HG03469 (cell line): ENCODE data around the gene NR2F2.

Source experiments
- ATAC-seq: cut with Tn5 transposase; IDR thresholded peaks from one replicate; pipeline ENCODE4 v1.9.1; 2021; ENCODE audit warnings: mild to moderate bottlenecking, moderate library complexity, moderate number of reproducible peaks; ENCODE audit not compliant: unreplicated experiment

NR2F2 gene

GRCh38 chr15:96316953-96317629 is 13.4 kb upstream of the NR2F2 start:
- no peak for ATAC-seq

DNA sequence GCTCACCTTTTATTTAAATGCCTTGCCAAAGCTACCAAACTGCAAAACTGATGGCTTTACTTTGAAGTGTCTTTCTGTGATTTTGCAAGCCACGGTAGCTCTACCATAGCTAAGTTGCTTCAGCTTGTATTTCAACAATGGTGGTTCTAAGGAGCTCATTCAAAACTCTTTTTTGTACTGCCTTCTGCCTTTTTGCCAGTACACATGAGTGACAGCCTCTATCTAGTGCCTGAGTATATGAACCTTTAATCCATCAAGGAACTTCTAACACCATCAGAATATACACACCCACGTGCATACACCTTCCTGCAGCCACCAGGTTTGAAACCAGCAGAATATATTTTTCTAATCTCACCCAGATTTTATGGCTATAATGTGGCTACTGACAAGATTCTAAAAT is 10.4 kb upstream of the NR2F2 start:
- ATAC-seq, result no peak

- no peak for ATAC-seq
These were observed 9.5 kb upstream of the NR2F2 start for GRCh38 chr15:96320703-96321638.

DNA sequence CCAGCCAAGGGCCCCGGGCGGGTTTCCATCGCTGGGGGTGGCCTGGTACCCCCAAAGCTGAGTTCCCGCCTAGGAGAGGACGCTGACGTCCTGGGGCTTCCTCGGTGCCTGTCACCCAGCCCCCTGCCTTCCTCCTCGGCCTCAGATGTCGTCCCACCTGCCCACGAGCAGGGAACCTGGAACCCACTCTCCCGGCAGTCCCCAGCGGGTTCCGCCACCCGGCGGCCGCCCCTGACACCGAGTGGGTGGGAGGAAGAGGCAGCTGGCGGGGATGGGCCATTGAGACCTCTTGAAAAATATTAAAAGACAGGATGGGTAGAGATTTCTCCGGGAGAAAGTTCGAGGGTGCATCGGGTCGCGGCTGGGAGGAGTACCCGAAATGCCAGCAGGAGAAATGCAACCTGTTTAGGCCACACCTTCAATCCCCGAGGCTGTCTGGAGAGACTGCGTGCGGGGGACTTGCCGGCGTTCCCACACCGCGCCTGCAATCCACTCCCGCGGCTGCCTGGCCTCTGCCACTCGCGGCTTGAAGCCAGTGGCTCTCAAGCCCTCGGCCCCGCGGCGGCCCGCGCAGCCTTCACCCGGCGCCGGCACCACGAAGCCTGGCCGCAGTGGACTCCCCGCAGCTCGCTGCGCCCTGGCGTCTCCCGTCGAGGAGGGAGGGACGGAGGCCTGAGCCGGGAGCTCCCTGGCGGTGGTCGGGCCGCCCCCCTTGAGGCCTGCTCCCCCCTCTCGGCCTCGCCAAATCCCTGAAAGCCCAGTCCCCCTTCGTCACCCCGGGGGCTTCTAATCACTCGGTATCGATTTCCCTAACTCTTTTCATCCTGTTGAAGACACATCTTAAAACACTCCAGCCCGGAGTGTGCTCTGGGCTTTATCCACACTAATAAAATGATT is 8.6 kb upstream of the NR2F2 start:
- no peak for ATAC-seq

DNA sequence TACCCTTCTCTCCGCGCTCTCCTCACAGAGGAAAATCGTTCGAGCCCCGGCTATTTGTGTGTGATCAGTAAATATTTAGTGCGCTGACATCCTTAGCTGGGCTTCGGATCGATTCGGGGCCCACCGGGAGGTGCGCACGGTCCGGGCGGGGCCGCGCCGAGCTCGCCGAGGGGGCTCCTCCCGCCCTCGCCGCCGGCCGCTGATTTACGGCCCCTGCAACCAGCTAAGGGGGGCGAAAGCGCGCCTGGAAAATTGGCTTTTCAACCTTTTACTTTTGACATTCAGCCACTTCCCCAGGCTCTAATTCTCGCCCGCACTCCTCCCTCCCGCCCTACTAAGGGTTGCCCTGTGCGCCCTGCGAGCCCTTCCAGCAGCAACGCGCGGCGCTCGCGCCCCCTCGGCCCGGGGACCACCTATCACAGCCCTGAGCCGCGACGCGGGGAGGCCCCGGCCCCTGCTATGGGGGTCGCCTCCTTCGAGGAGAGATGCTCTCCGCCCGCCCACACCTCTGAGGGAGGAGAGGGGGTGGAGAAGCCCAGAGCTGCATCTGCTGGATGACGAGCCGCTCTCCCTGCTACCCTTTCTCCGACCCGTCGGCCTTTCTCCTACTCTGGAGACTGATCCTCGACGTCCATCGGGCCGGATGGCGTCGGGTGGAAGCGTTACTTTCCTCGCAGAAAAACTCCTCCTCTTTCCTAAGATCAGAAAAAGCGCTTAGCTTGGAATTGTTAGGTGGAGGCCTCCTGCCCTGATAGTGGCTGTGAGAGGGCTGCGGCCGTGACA is 7.8 kb upstream of the NR2F2 start:
- no peak for ATAC-seq

GRCh38 chr15:96323319-96324145 is 7.0 kb upstream of the NR2F2 start:
- no peak for ATAC-seq

GRCh38 chr15:96324192-96324895 is 6.2 kb upstream of the NR2F2 start:
- no peak for ATAC-seq

DNA sequence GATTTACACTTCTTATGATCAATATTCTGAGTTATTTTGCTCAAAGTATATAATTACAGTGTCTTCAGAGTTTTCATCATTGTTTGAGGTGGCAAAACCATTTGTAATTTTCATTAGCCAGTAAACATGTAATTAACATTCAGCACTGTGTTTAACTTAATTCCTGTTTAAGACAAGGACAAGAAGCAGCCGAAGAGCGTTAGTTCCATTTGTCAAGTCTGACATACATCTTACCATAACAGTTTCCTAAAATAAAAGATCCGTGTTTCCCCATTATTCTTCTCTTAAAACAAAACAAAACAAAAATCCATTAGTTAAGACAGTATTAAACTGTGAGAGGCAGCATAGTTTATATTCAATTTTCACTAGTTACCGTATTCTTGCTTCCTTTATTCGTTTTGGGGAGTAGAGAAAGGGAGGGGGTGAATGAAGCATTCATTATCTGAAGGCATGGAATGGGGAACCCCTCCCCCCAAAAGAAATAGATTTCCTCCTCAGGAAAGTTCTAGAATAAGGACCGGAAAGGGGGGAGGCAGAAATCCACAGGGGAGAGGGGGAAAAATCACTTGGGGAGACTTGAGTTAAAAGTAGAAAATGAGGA is 5.5 kb upstream of the NR2F2 start:
- ATAC-seq, result no peak

DNA sequence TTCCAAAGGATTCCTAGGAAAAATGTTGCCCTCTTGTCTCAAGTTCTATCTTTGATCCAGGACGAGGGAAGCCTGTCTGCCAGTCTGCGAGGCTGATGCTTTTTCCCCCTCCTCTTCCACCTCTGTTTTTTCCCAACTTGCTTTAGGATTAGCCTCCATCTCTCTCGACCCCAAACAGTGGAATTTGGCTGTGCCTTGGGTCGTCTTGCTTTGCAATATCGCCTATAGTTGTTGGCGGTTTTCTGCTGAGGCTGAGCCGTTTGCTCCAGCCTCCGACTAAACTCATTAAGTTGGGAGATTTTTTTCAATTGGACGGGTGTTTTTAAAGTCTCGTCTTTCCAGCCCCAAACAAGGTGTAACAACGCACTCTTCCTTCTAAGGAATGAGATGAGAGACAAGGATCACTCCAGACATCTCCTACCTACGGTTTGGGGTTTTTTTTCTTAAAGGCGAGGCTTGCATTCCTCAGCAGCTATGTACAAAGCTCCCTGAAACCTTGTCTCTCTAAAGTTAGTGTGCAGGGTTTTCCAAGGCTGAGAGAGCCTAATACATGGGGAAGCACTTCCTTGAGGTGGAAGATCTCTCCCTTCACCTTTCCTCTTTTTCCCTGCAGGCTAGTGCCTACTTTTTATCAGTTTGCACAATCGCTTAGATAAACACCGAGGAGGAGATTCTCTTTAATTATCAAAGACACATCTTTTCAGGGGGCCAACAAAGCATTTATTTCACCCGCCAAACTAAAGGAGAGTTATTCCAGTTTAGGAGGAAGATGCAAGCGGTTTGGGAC is 4.8 kb upstream of the NR2F2 start:
- no peak for ATAC-seq

- no peak for ATAC-seq
These were observed 4.0 kb upstream of the NR2F2 start for GRCh38 chr15:96326328-96327154.

DNA sequence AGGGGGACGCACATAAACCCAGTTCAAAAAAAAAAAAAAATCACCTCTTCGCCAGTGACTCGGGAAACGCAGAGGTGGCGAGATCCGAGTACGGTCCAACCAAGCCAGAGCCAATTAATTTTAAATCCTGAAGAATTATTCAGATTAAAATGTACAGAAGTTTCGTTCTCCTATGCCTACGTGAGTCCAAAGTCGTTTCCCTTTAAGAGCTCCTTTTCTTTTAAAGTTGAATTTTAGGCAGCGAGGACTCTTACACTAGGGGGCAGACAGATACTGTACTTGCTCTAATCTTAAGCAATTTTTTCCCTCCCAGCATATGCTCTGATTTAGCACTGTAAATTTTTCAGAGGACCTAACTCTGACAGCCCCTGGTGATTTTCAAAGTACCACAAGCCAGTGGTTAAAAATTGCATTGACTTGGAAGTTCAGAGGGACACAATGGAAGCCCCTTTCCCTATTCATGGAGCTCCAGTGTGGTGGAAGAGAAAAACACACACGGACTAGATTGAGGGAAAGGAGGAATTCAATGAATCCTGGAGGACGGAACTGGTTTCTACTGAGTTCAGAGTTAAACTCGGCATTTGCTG is 3.3 kb upstream of the NR2F2 start:
- ATAC-seq, result no peak

GRCh38 chr15:96328181-96328876 is 2.2 kb upstream of the NR2F2 start:
- ATAC-seq, result no peak

GRCh38 chr15:96328877-96329195 is 1.7 kb upstream of the NR2F2 start:
- no peak for ATAC-seq

DNA sequence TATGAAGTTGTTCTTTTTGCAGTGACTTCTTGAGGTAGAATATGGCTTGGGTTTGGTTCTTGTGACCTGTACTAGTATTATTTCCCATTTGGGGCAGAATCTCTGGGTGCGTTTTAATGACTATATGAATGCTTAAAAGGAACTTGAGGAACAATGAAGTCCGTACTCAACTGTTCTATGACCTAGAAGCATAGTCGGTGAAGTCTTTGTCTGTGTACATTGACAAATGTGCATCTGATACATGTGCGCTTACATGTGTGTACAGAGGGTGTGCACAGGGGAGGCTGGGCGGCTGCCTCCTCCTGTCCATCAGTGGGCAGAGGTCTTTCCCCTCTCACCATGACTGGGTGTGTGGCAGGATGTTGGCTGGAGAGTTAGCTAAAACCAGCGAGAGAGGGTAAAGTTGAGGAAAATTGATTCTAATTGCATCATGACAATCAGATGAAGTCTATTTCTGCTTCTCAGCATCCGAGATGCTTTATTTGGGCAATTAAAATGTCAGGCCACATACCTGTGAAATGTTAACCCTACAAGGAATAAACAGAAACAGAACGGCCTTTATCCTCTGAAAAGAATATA is 1.0 kb upstream of the NR2F2 start:
- no peak for ATAC-seq

GRCh38 chr15:96330064-96330449 is 443 bp upstream of the NR2F2 start:
- ATAC-seq, result no peak
